ENCODE data around the gene HIGD1C.

The HIGD1C gene

GRCh38 chr12:51018956-51019355 is 66.6 kb downstream of the HIGD1C start:
- no peak for DNase-seq (ENCODE audit: low read depth in 2 of 2)

DNA sequence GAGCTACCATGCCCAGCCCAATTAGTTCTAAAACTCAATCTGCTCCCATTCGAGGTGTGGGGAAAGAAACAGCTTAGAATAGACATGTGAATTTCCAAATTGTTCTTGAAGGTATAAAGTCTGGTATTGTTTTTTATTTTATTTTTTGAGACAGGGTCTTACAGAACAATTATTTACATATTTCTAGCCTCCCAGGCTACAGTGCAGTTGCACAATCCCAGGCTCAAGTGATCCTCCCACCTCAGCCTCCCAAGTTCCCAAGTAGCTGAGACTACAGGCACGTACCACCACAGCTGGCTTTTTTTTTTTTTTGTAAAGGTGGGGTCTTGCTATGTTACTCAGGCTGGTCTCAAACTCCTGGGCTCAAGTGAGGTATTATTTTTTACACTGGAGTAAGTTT is 67.6 kb downstream of the HIGD1C start:
- DNase-seq (ENCODE audit: low read depth in 2 of 2): no peak

Data from fibroblast of skin of left biceps (primary cell).